ENCODE results near the gene NARS2.

Gene NARS2

GRCh38 chr11:78417888-78418583 is 156.6 kb downstream of the NARS2 start:
- in situ Hi-C loops (cut with HindIII; ENCODE audit: low pct_unique_long_range_greater_than_20kb, low sequenced_read_pairs), result no loop called here
- peak in 1 of 2 experiments; percentile 90 for DNase-seq (ENCODE audit: low read depth in 1 of 2, low spot score in 1 of 2)

GRCh38 chr11:78417175-78417887 is 157.3 kb downstream of the NARS2 start, which contains the start of gene GAB2:
Gene GAB2, minus strand, starts transcription at chr11:78417820. Its CDS starts 100 bp downstream, at chr11:78417720.
- in situ Hi-C loops (cut with HindIII; ENCODE audit: low pct_unique_long_range_greater_than_20kb, low sequenced_read_pairs), result no loop called here
- TF ChIP-seq JUND (IDR thresholded peaks at IDR 0.05; ENCODE audit: low read depth), result no peak
- DNase-seq (ENCODE audit: low read depth in 1 of 2, low spot score in 1 of 2), result peak; percentile 42 to 86

More at GRCh38 chr11:78417888-78418583, 156.6 kb downstream of the NARS2 start:
- no peak for TF ChIP-seq JUND (IDR thresholded peaks at IDR 0.05; ENCODE audit: low read depth)

DNA sequence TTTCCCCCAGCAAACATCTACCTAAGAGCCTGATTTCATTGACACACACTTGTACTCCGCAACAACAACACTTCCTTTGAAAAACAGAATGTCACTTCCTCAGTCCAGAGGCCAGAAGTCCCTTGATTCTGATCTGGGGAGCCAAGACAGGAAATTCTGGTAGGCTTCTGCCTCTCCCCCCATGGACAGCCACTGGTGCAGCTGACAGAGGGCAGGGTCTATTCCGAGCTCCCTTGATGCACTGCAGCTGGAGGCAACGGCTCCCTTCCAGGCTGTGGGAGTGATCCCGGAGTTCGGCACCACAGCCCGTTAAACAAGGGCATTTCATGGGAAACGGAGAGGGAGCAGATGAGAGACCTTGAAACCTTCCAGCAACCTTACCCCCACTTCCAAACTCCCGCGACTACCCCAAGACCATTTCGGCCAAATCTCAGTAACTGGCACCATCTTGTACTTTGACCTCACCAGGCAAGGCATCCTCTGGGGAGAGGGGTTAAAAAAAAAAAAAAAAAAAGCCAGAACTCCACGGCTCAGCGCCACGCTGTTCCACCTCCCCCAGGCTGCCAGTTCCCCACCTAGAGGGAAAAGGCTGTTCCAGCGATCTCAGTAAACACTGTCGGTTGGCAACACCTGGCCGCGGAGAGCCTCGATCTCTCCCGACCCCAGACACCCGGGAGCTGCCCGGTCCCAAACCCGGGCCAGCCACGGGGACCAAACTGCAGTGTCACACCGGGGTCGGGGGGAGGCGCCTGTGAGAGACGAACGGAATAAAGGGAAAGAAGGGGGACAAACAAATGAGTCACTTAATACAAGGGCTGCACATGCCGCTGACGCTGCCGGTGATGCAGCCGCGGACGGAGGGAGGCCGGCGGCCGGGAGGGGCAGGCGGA is 158.1 kb downstream of the NARS2 start:
- TF ChIP-seq JUND (IDR thresholded peaks at IDR 0.05; ENCODE audit: low read depth), result no peak
- DNase-seq (ENCODE audit: low read depth in 1 of 2, low spot score in 1 of 2), result peak; percentile 78 to 90
- in situ Hi-C loops (cut with HindIII; ENCODE audit: low pct_unique_long_range_greater_than_20kb, low sequenced_read_pairs), result no loop called here

- no peak for TF ChIP-seq JUND (IDR thresholded peaks at IDR 0.05; ENCODE audit: low read depth)
- in situ Hi-C loops (cut with HindIII; ENCODE audit: low pct_unique_long_range_greater_than_20kb, low sequenced_read_pairs), result no loop called here
- DNase-seq (ENCODE audit: low read depth in 1 of 2, low spot score in 1 of 2), result no peak
Observed at GRCh38 chr11:78415338-78415737, 159.3 kb downstream of the NARS2 start.

- DNase-seq (ENCODE audit: low read depth in 1 of 2, low spot score in 1 of 2), result peak in 1 of 2 experiments; percentile 36
- in situ Hi-C loops (cut with HindIII; ENCODE audit: low pct_unique_long_range_greater_than_20kb, low sequenced_read_pairs), result no loop called here
- TF ChIP-seq JUND (IDR thresholded peaks at IDR 0.05; ENCODE audit: low read depth), result no peak
Observed at GRCh38 chr11:78414321-78415051, 160.2 kb downstream of the NARS2 start.

DNA sequence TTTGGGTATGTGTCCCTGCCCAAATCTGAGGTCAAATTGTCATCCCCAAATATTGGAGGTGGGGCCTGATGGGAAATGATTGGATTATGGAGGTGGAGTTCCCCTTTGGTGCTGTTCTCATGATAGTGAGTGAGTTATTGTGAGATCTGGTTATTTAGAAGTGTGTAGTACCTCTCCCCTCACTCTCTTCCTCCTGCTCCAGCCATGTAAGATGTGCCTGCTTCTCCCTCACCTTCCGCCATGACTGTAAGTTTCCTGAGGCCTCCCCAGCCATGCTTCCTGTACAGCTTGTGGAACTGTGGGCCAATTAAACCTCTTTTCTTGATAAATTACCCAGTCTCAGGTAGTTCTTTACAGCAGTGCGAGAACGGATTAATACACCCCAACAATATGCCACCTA is 166.0 kb downstream of the NARS2 start:
- in situ Hi-C loops (cut with HindIII; ENCODE audit: low pct_unique_long_range_greater_than_20kb, low sequenced_read_pairs), result no loop called here
- no peak for DNase-seq (ENCODE audit: low read depth in 1 of 2, low spot score in 1 of 2)

GRCh38 chr11:78406568-78407196 is 168.0 kb downstream of the NARS2 start:
- no peak for DNase-seq (ENCODE audit: low read depth in 1 of 2, low spot score in 1 of 2)
- in situ Hi-C loops (cut with HindIII; ENCODE audit: low pct_unique_long_range_greater_than_20kb, low sequenced_read_pairs), result no loop called here

More for the DNA sequence above, 166.0 kb downstream of the NARS2 start:
- no peak for TF ChIP-seq JUND (IDR thresholded peaks at IDR 0.05; ENCODE audit: low read depth)

DNA sequence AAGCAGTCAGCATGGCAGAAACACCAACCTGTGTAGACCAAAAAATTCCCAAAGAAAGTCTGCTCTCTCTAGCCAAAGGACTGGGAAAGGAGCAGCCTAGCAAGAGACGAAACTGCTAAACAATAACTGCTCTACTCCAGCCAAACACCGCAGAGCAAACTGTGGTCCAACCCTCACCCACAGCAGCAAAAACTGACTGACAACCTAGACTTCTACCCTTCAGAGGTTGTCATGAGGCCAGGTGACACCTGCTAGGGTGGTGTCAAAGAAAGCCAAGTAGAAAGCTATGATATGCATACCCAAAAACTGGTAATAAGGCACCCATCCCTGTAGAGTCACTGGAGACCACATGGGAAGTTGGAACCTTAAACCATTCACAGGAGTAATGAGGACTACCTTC is 168.9 kb downstream of the NARS2 start:
- in situ Hi-C loops (cut with HindIII; ENCODE audit: low pct_unique_long_range_greater_than_20kb, low sequenced_read_pairs), result no loop called here

More at GRCh38 chr11:78406568-78407196, 168.0 kb downstream of the NARS2 start:
- no peak for TF ChIP-seq JUND (IDR thresholded peaks at IDR 0.05; ENCODE audit: low read depth)

DNA sequence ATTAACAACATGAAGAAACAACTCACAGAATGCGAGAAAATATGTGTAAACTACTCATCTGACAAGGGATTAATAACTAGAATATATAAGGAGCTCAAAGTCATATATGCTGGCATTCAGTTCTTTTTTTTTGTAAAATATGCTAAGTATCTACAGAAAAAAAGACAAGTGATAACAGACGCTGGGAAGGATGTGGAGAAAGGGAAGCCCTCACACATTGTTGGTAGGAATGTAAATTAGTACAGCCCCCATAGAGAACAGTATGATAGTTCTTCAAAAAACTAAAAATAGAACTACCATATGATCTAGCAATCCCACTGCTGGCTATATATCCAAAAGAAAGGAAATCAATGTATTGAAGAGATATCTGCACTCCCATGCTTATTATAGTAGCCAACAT is 170.9 kb downstream of the NARS2 start:
- in situ Hi-C loops (cut with HindIII; ENCODE audit: low pct_unique_long_range_greater_than_20kb, low sequenced_read_pairs), result no loop called here
- no peak for DNase-seq (ENCODE audit: low read depth in 1 of 2, low spot score in 1 of 2)
- TF ChIP-seq JUND (IDR thresholded peaks at IDR 0.05; ENCODE audit: low read depth), result no peak

More for the DNA sequence above, 168.9 kb downstream of the NARS2 start:
- no peak for TF ChIP-seq JUND (IDR thresholded peaks at IDR 0.05; ENCODE audit: low read depth)
- DNase-seq (ENCODE audit: low read depth in 1 of 2, low spot score in 1 of 2), result no peak

DNA sequence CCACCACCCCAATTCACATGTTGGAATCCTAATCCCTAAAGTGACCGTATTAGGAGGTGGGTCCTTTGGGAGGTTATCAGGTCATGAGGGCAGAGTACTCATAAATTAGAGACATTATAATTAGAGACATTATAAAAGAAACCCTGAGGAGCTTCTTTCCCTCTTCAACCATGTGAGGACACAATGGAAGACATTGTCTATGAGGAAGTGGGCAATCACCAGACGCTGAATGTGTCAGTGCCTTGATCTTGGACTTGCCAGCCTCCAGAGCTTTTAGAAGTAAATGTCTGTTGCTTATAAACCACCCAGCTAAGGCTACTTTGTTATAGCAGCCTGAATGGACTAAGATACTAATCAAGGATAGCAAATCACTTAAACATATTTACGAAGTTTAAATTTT is 171.8 kb downstream of the NARS2 start:
- DNase-seq (ENCODE audit: low read depth in 1 of 2, low spot score in 1 of 2), result no peak
- in situ Hi-C loops (cut with HindIII; ENCODE audit: low pct_unique_long_range_greater_than_20kb, low sequenced_read_pairs), result no loop called here
- TF ChIP-seq JUND (IDR thresholded peaks at IDR 0.05; ENCODE audit: low read depth), result no peak

DNA sequence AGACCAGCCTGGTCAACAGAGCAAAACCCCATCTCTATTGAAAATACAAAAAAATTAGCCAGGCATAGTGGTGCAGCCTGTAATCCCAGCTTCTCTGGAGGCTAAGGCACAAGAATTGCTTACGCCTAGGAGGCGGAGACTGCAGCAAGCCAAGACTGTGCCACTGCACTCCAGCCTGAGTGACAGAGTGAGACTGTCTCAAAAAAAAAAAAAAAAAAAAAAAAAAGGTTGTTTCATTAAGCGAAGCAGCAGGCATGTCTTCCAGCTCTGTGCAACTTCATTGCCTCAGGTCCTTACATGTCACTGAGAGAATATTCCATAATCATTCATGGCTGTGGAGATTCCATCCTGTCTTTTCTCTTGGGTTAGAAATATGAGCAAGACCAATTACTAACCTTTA is 174.0 kb downstream of the NARS2 start:
- no peak for TF ChIP-seq JUND (IDR thresholded peaks at IDR 0.05; ENCODE audit: low read depth)
- in situ Hi-C loops (cut with HindIII; ENCODE audit: low pct_unique_long_range_greater_than_20kb, low sequenced_read_pairs), result no loop called here

More for the DNA sequence above, 174.0 kb downstream of the NARS2 start:
- no peak for DNase-seq (ENCODE audit: low read depth in 1 of 2, low spot score in 1 of 2)
